NCI-H748 (cell line): ENCODE results near the gene RBM15.

Source experiments
- DNase-seq: peaks from one replicate; lab custom pipeline; 2025; ENCODE audit not compliant: unreplicated experiment; lab: John Stamatoyannopoulos, UW

The RBM15 gene

DNA sequence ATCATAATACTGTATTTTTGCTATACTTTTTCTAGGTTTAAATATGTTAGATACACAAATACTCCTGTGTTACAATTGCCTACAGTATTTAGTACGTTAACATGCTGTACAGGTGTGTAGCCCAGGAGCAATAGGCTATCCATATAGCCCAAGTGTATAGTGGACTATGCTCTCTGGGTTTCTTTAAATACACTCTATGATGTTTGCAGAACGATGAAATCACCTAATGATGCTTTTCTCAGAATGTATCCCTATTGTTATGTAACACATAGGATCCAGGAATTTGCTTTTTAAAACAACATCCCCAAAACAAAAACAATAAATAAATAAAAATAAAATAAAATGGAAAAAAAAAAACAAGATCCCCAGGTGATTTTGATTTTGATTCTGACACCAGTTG, 18.1 kb upstream of the RBM15 start:
- DNase-seq = no peak

DNA sequence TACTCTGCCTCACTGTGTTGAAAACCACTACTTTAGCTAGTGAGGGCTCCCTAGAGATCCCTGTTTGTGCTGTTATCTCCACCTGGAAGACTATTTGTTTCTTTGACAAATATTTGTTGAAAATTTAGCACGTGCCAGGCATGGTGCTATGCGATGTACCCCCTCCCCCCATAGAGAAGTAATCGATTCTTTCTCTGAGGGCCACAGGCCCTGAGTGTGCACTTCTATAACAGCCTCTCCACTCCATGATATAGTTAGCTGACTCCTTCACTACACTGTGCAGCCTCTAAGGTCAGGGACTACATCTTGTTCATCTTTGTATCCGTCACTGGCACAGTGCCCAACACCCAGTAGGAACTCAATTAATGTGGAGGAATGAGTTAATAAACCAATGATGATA, 17.3 kb upstream of the RBM15 start:
- DNase-seq = no peak

- DNase-seq = no peak
These were observed 14.5 kb upstream of the RBM15 start for GRCh38 chr1:110324667-110325066.

GRCh38 chr1:110326826-110327225, 12.4 kb upstream of the RBM15 start:
- no peak for DNase-seq

DNA sequence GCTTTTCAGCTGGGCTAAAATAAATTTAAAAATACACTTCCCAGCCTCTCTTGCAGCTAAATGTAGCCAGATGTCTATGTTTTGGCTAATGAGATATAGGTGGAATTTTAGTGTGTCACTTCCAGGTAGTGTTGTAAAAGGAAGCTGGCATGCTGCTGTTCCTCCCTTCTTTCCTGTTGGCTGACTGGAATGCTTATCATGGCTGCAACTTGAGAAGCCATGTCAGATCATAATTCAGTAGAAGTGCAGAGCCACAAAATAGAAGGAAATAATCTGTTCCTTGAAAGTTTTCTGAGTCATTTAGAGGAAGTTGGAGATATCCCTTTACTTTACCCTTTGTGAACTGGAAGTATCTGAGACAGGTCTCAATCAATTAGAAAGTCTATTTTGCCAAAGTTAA, 10.9 kb upstream of the RBM15 start:
- DNase-seq = no peak

DNA sequence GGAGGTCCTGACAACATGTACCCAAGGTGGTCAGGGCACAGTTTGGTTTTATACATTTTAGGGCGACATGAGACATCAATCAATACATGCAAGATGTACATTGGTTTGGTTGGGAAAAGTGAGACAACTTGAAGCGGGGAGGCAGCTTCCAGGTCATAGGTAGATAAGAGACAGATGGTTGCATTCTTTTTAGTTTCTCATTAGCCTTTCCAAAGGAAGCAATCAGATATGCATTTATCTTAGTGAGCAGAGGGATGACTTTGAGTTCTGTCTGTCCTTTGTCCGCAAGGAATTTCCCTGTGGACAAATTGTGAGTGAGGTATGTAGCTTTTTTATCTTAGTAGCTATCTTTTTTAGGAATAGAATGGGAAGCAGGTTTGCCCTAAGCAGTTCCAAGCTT, 10.5 kb upstream of the RBM15 start:
- DNase-seq = no peak

DNA sequence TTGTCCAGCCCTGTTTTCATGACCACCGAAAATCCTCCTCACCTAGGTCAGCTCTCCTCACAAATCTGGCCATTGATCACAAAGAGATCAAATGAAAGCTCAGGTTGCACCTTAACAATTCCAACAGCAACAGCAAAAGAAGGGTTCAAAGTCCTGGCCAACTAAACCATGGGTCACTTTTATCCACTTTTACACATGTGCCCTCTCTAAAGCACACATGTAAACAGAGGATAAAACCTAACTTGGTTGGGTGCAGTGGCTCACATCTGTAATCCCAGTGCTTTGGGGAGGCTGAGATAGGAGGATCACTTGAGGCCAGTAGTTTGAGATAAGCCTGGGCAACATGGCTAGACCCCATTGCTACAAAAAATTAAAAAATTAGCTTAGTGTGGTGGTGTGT, 3.9 kb upstream of the RBM15 start:
- no peak for DNase-seq

GRCh38 chr1:110336300-110337039, 2.7 kb upstream of the RBM15 start:
- DNase-seq = no peak

DNA sequence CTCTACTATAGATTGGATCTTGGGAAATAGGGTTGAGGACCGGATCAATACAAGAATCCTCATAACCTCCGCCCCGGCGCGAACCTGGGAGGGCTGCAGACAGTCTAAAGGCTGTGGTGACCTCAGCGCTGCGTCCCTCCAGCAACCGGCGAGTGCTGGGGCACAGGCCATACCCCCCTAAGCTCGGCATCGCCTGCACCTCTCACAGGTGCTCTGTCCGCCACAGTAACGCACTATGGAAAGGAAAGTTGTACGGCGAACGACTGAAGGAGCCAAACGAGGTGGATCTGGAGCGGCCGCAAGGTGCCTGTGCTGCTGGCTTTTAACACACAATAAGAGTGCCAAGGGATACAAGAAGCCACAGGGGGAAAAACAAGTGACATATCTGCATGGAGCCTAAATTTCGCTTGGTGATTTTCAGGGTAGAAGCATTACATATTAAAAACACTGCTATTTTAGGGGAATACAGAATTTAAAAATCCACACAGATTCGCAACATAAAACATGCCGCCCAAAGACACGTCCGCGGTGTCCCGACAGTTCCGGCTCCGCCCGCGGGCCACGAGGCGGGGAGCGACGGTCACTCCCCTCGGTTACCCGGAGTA, 1.4 kb upstream of the RBM15 start:
- DNase-seq = peak; percentile 70

DNA sequence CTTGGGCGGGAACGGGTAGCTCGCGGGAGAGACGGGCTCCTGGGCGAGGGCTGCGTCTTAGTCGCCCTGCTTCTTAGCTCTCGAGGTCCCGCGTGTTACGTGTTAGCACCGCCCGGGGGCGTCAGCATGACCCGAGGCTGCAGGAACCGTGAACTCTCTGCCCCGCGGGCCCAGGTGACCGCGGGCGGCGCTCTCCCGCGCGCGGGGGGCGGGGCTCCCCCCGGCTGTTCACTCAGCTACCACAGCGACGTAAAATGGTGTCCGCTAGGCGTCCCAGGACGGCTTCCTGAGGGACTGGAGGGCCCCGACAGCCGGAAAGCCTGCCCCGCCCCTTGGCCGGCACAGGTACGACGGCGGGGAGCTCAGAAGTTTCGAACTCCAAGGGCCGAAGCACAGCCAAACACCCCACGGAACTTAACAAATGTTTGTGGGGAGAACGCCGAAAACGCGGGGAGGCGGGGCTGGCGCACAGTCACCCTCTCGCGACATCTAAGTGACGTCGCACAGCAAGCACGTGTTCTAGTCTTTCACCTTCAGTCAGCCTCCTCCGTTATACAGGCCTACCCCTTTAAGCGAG, 780 bp upstream of the RBM15 start:
- DNase-seq = peak; percentile 95

DNA sequence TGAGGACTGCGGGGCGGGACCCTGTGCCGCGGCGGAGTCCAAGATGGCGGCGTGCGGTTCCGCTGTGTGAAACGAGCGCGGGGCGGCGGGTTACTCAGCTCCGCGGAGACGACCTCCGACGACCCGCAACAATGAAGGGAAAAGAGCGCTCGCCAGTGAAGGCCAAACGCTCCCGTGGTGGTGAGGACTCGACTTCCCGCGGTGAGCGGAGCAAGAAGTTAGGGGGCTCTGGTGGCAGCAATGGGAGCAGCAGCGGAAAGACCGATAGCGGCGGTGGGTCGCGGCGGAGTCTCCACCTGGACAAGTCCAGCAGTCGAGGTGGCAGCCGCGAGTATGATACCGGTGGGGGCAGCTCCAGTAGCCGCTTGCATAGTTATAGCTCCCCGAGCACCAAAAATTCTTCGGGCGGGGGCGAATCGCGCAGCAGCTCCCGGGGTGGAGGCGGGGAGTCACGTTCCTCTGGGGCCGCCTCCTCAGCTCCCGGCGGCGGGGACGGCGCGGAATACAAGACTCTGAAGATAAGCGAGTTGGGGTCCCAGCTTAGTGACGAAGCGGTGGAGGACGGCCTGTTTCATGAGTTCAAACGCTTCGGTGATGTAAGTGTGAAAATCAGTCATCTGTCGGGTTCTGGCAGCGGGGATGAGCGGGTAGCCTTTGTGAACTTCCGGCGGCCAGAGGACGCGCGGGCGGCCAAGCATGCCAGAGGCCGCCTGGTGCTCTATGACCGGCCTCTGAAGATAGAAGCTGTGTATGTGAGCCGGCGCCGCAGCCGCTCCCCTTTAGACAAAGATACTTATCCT, 430 bp downstream of the RBM15 start:
- peak; percentile 62 for DNase-seq

DNA sequence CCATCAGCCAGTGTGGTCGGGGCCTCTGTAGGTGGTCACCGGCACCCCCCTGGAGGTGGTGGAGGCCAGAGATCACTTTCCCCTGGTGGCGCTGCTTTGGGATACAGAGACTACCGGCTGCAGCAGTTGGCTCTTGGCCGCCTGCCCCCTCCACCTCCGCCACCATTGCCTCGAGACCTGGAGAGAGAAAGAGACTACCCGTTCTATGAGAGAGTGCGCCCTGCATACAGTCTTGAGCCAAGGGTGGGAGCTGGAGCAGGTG, 961 bp downstream of the RBM15 start:
- no peak for DNase-seq

- DNase-seq = no peak
These were observed 2.1 kb downstream of the RBM15 start for GRCh38 chr1:110341146-110341871.

DNA sequence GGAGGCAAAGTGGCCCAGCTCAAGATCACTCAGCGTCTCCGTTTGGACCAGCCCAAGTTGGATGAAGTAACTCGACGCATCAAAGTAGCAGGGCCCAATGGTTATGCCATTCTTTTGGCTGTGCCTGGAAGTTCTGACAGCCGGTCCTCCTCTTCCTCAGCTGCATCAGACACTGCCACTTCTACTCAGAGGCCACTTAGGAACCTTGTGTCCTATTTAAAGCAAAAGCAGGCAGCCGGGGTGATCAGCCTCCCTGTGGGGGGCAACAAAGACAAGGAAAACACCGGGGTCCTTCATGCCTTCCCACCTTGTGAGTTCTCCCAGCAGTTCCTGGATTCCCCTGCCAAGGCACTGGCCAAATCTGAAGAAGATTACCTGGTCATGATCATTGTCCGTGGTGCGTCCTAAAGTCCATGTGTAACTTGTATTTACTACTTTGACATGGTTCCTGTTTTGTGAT, 2.7 kb downstream of the RBM15 start:
- DNase-seq = no peak

DNA sequence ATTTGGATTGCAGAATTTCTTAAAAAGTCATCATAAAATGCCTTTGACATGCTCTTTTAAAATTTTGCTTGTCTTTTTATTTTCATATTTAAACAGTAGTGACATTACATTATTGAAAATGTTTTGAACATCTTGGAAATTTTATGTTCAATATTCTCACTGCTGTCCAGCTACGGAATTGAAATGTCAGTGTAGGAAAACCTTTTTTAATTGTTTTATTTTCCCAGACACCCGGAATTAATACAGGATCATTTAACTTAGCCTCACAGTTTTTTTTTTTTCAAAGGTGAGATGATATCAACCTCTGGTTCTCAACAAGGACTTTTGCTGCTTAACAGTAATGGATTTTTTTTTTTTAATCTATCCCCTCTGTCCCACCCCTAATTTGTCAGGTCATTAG, 4.1 kb downstream of the RBM15 start:
- DNase-seq = no peak

DNA sequence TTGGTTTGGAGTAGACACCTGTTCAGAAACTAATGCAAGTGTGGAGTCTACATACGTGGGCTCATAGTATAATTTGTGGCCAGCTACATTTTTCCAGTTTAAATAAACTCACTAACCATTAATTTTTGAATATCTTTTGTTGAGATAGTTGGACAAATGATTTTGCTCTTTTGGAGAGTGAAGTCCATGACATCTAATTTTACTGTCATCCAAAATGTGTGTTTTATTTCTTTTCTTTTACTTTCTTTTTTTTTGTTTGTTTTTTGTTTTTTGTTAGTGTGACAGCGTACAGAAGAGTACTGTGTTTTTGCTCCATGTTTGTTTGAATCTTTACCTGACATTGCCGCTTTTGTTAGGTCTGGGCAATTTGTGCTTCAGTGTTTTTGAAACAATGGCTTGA, 5.0 kb downstream of the RBM15 start:
- DNase-seq = no peak

GRCh38 chr1:110345480-110345879, 6.3 kb downstream of the RBM15 start:
- DNase-seq = no peak

DNA sequence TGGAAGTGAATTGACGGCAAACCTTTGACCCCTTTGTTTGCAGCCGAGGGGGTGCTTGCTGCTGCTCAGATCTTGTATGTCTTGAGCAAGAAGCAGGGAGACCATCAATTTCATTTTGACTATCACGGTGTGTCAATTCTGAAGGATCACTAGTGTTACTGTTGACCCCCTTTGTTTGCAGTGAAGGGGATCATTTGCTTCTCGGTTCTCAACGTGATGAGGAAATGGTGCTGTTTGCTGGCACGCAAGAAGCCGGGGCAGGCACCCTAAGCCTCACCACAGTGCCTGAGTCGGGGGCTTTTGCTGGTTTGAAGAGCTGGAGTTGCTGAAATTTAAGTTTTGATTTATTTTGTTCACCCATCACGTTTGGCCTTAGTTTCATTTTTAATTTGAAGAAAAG, 7.5 kb downstream of the RBM15 start:
- DNase-seq = no peak

- peak; percentile 23 for DNase-seq
These were observed 8.2 kb downstream of the RBM15 start for GRCh38 chr1:110347182-110347893.

- no peak for DNase-seq
These were observed 8.9 kb downstream of the RBM15 start for GRCh38 chr1:110348050-110348449.

- DNase-seq = no peak
These were observed 9.6 kb downstream of the RBM15 start for GRCh38 chr1:110348771-110349170.
